ENCODE data around the gene GRB10.

DNA sequence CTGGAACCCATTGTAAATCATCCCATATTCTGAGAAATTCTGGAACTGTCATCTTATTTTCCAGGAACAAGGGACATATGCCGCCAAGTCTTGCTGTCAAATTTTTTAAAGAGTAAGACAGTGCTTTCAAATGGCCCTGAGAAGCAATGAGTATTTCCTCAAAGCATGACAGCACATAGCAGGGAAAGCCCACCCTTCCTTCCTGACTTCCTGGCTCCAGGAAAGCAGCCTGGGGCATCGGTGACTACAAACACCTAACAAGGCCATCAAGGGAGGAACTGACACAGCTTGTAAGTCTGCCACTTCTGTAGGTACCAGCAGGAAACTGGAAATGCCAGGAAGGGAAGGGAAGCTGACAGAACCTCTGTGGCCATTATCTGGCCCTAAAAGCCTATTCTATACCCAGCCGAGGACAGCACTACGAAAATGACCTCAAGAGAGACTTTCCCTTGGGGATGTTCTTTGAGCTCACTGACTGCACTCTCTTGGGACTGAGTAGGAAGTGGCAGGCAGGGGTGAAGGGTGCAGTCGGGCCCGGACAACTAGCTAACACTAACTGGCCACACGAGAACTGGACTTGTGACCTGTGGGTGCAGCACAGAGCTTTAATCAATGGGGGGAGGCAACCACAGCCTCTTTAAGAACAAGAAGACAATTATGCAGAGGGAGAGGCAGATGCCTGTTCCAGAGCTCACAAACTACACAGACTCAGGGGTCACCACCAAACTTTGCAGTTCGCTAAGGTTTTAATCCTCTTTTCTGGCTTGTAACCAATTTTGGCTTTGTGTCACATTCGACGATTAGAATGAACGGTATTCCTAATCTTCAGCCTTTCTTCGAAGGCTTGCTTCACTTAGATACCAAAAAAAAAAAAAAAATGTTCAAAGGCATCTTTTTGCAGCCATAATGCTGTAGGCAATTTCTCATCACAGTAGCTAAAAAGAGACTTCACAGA, 52.0 kb downstream of the GRB10 start:
- TF ChIP-seq, protein P1, sequence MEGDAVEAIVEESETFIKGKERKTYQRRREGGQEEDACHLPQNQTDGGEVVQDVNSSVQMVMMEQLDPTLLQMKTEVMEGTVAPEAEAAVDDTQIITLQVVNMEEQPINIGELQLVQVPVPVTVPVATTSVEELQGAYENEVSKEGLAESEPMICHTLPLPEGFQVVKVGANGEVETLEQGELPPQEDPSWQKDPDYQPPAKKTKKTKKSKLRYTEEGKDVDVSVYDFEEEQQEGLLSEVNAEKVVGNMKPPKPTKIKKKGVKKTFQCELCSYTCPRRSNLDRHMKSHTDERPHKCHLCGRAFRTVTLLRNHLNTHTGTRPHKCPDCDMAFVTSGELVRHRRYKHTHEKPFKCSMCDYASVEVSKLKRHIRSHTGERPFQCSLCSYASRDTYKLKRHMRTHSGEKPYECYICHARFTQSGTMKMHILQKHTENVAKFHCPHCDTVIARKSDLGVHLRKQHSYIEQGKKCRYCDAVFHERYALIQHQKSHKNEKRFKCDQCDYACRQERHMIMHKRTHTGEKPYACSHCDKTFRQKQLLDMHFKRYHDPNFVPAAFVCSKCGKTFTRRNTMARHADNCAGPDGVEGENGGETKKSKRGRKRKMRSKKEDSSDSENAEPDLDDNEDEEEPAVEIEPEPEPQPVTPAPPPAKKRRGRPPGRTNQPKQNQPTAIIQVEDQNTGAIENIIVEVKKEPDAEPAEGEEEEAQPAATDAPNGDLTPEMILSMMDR (IDR thresholded peaks at IDR 0.05; ENCODE audit: low read depth, low read length, missing input control): no peak
- TF ChIP-seq SP1 (IDR thresholded peaks at IDR 0.05) (peak; percentile 44), JUND (IDR thresholded peaks at IDR 0.05) (peak in 1 of 2 donors; percentile 51), RAD21 (IDR thresholded peaks at IDR 0.05) (peak; percentile 20 to 38), HNF4G (IDR thresholded peaks at IDR 0.05) (peak; percentile 52), RXRA (IDR thresholded peaks at IDR 0.05) (peak; percentile 70 to 72), YY1 (IDR thresholded peaks at IDR 0.05) (peak; percentile 27), FOXA2 (IDR thresholded peaks at IDR 0.05) (peak; percentile 18), GABPA (IDR thresholded peaks at IDR 0.05 in 1 of 2, conservative IDR thresholded peaks at IDR 0.05 in 1 of 2) (no peak), FOXA1 (IDR thresholded peaks at IDR 0.05) (no peak), NR2F2 (IDR thresholded peaks at IDR 0.05) (peak; percentile 60)
- TF ChIP-seq, protein P2, sequence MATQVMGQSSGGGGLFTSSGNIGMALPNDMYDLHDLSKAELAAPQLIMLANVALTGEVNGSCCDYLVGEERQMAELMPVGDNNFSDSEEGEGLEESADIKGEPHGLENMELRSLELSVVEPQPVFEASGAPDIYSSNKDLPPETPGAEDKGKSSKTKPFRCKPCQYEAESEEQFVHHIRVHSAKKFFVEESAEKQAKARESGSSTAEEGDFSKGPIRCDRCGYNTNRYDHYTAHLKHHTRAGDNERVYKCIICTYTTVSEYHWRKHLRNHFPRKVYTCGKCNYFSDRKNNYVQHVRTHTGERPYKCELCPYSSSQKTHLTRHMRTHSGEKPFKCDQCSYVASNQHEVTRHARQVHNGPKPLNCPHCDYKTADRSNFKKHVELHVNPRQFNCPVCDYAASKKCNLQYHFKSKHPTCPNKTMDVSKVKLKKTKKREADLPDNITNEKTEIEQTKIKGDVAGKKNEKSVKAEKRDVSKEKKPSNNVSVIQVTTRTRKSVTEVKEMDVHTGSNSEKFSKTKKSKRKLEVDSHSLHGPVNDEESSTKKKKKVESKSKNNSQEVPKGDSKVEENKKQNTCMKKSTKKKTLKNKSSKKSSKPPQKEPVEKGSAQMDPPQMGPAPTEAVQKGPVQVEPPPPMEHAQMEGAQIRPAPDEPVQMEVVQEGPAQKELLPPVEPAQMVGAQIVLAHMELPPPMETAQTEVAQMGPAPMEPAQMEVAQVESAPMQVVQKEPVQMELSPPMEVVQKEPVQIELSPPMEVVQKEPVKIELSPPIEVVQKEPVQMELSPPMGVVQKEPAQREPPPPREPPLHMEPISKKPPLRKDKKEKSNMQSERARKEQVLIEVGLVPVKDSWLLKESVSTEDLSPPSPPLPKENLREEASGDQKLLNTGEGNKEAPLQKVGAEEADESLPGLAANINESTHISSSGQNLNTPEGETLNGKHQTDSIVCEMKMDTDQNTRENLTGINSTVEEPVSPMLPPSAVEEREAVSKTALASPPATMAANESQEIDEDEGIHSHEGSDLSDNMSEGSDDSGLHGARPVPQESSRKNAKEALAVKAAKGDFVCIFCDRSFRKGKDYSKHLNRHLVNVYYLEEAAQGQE (IDR thresholded peaks at IDR 0.05): no peak
- TF ChIP-seq, protein P3, sequence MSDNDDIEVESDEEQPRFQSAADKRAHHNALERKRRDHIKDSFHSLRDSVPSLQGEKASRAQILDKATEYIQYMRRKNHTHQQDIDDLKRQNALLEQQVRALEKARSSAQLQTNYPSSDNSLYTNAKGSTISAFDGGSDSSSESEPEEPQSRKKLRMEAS (IDR thresholded peaks at IDR 0.05): peak; percentile 49
